H9 (cell line): ENCODE data around the gene CLN5. TPM values are rescaled to one million over a fixed set of nuclear protein-coding genes. Genes with fewer than 3 reads are reported as not detected.

Experiments
- DNase-seq: peaks from one replicate; pipeline ENCODE4 v3.0.0-alpha.2; 2017
- H2AFZ ChIP-seq: one replicate; pipeline ENCODE4 v1.6.1; 2013; ENCODE audit warnings: mild to moderate bottlenecking, low read length, control low read depth, moderate library complexity
- H2AK5ac ChIP-seq: 2 replicates; pipeline ENCODE4 v1.6.1; 2013; ENCODE audit warnings: low read length, control low read depth, mixed read lengths; ENCODE audit not compliant: insufficient read length
- H2BK120ac ChIP-seq: one replicate; pipeline ENCODE4 v1.6.1; 2013; ENCODE audit warnings: low read depth, mild to moderate bottlenecking, low read length, control low read depth, inconsistent platforms; ENCODE audit not compliant: poor library complexity, severe bottlenecking
- H2BK12ac ChIP-seq: 2 replicates; pipeline ENCODE4 v1.6.1; 2013; ENCODE audit warnings: low read length, control low read depth, mixed read lengths, low read depth; ENCODE audit not compliant: insufficient read length
- H2BK15ac ChIP-seq: 2 replicates; pipeline ENCODE4 v1.6.1; 2013; ENCODE audit warnings: low read depth, low read length, control low read depth
- H2BK20ac ChIP-seq: one replicate; pipeline ENCODE4 v1.6.1; 2013; ENCODE audit warnings: low read depth, mild to moderate bottlenecking, low read length, control low read depth, inconsistent platforms; ENCODE audit not compliant: poor library complexity, severe bottlenecking
- H2BK5ac ChIP-seq: 2 replicates; pipeline ENCODE4 v1.6.1; 2013; ENCODE audit warnings: low read length, control low read depth, mixed read lengths; ENCODE audit not compliant: insufficient read length
- H3K14ac ChIP-seq: 2 replicates; pipeline ENCODE4 v1.6.1; 2013; ENCODE audit warnings: low read length, control low read depth; ENCODE audit not compliant: insufficient read depth
- H3K18ac ChIP-seq: 2 replicates; pipeline ENCODE4 v1.6.1; 2013; ENCODE audit warnings: low read depth, mild to moderate bottlenecking, mixed read lengths, low read length, control low read depth; ENCODE audit not compliant: insufficient read length
- H3K23ac ChIP-seq: 2 replicates; pipeline ENCODE4 v1.6.1; 2013; ENCODE audit warnings: low read length, control low read depth, mixed read lengths, low read depth; ENCODE audit not compliant: insufficient read length
- H3K23me2 ChIP-seq: 2 replicates; pipeline ENCODE4 v1.6.1; 2013; ENCODE audit warnings: low read depth, mild to moderate bottlenecking, mixed read lengths, low read length, control low read depth; ENCODE audit not compliant: insufficient read length, poor library complexity, severe bottlenecking
- H3K27ac ChIP-seq: 2 replicates; pipeline ENCODE4 v1.5.1; 2013; ENCODE audit warnings: low read length, control low read depth, mixed read lengths, low read depth; ENCODE audit not compliant: insufficient read length
- H3K27me3 ChIP-seq: 2 replicates; pipeline ENCODE4 v1.6.1; 2013; ENCODE audit warnings: low read length, control low read depth, inconsistent platforms; ENCODE audit not compliant: insufficient read depth
- H3K4ac ChIP-seq: 2 replicates; pipeline ENCODE4 v1.6.1; 2013; ENCODE audit warnings: low read depth, mild to moderate bottlenecking, control low read depth, inconsistent platforms, low read length, moderate library complexity
- H3K4me1 ChIP-seq: 2 replicates; pipeline ENCODE4 v1.6.1; 2013; ENCODE audit warnings: low read length, control low read depth, inconsistent platforms; ENCODE audit not compliant: insufficient read depth
- H3K4me2 ChIP-seq: 2 replicates; pipeline ENCODE4 v1.6.1; 2013; ENCODE audit warnings: low read length, control low read depth, mixed read lengths; ENCODE audit not compliant: insufficient read length, insufficient read depth
- H3K56ac ChIP-seq: 2 replicates; pipeline ENCODE4 v1.6.1; 2013; ENCODE audit warnings: low read depth, mild to moderate bottlenecking, mixed read lengths, low read length, control low read depth; ENCODE audit not compliant: insufficient read length
- H3K79me1 ChIP-seq: 2 replicates; pipeline ENCODE4 v1.6.1; 2013; ENCODE audit warnings: low read depth, mild to moderate bottlenecking, moderate library complexity, low read length, control low read depth, inconsistent platforms; ENCODE audit not compliant: insufficient read depth, poor library complexity, severe bottlenecking
- H3K79me2 ChIP-seq: 2 replicates; pipeline ENCODE4 v1.6.1; 2013; ENCODE audit warnings: low read length, control low read depth, inconsistent platforms; ENCODE audit not compliant: insufficient read depth
- H3K9ac ChIP-seq: 2 replicates; pipeline ENCODE4 v1.6.1; 2013; ENCODE audit warnings: low read length, control low read depth, mixed read lengths; ENCODE audit not compliant: insufficient read length; ENCODE audit errors: extremely low read depth
- H3K9me3 ChIP-seq: one replicate; pipeline ENCODE4 v1.6.1; 2013; ENCODE audit warnings: low read depth, low read length, inconsistent platforms; ENCODE audit not compliant: control insufficient read depth
- H3T11ph ChIP-seq: one replicate; pipeline ENCODE4 v1.6.1; 2013; ENCODE audit warnings: mild to moderate bottlenecking, low read length, control low read depth, inconsistent platforms
- H4K20me1 ChIP-seq: one replicate; pipeline ENCODE4 v1.6.1; 2013; ENCODE audit not compliant: control insufficient read depth, insufficient read length, insufficient read depth
- H4K5ac ChIP-seq: 2 replicates; pipeline ENCODE4 v1.6.1; 2013; ENCODE audit warnings: low read depth, mild to moderate bottlenecking, mixed read lengths, low read length, control low read depth; ENCODE audit not compliant: insufficient read length
- H4K8ac ChIP-seq: replicated peaks from 2 replicates; pipeline ENCODE4 v1.6.1; 2013; ENCODE audit warnings: low read length, control low read depth, mixed read lengths, low read depth; ENCODE audit not compliant: insufficient read length
- H4K91ac ChIP-seq: 2 replicates; pipeline ENCODE4 v1.6.1; 2013; ENCODE audit warnings: low read depth, mild to moderate bottlenecking, moderate library complexity, mixed read lengths, low read length, control low read depth; ENCODE audit not compliant: insufficient read length
- H3K27ac Mint-ChIP-seq, 3 experiments: 2 replicates in 2 of 3; 3 replicates in 1 of 3; pipeline ENCODE4 v1.8.0; 2020 to 2021; ENCODE audit warnings: mixed read lengths in 3 of 3, mild to moderate bottlenecking in 1 of 3, moderate library complexity in 1 of 3
- H3K27me3 Mint-ChIP-seq: 2 replicates; pipeline ENCODE4 v1.8.0; 2021; ENCODE audit warnings: low read depth, mild to moderate bottlenecking, moderate library complexity, mixed read lengths
- H3K36me3 Mint-ChIP-seq, 3 experiments: 2 replicates in 2 of 3; 3 replicates in 1 of 3; pipeline ENCODE4 v1.8.0; 2020 to 2021; ENCODE audit warnings: low read depth in 3 of 3, mixed read lengths in 3 of 3; ENCODE audit not compliant: insufficient read depth in 1 of 3
- H3K4me1 Mint-ChIP-seq, 2 experiments: 2 replicates each; pipeline ENCODE4 v1.8.0; 2020; ENCODE audit warnings: mixed read lengths in 2 of 2
- H3K4me3 Mint-ChIP-seq, 2 experiments: 2 replicates in 1 of 2; 3 replicates in 1 of 2; pipeline ENCODE4 v1.8.0; 2020 to 2021; ENCODE audit warnings: mild to moderate bottlenecking in 2 of 2, mixed read lengths in 2 of 2, moderate library complexity in 1 of 2
- H3K9me3 Mint-ChIP-seq, 2 experiments: 2 replicates in 1 of 2; 3 replicates in 1 of 2; pipeline ENCODE4 v1.8.0; 2020; ENCODE audit warnings: mild to moderate bottlenecking in 2 of 2, mixed read lengths in 2 of 2, moderate library complexity in 1 of 2
- WGBS: extraction: QIAGEN DNeasy Blood & Tissue Kit; methylation state at CpG from one replicate; pipeline ENCODE4 v1.1.7; 2013; ENCODE audit warnings: missing lambda C conversion rate, low lambda C conversion rate, mixed read lengths; ENCODE audit not compliant: insufficient read length; ENCODE audit errors: extremely low coverage; 5-methylcytosine and 5-hydroxymethylcytosine counted together
- total RNA-seq: library from RNA; stranded (reverse); gene quantifications from 2 replicates; pipeline ENCODE4 v1.2.1, GENCODE V29; 2021
- TF ChIP-seq, protein P1 (sequence below): fragments of 200-600 bp; sonication (generic); conservative IDR thresholded peaks from 3 replicates; pipeline ENCODE4 v1.8.0; 2021; ENCODE audit warnings: antibody characterized with exemption, mild to moderate bottlenecking

CLN5 gene
- total RNA-seq, 1 experiment from 2014 or later, result 8.3 TPM

DNA sequence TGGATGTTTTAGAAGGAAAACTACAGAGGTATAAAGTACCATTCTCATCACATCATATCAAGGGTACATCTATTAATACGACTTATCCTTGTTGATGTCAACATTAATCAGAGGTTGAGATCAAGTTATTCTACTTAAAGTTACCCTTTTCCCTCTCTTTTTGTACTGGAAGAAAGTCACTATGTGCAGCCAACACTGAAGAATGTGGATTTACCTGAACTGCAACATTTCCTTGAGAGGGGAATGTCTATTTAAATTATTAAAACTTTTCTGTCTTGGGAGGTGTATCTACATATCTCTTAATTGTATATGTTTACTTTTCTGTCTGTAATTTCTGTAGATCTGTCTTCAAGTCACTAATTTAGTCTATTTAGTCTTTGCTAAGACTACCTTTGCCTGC is 37.6 kb downstream of the CLN5 start:
- no peak overlapping the region for H3K18ac ChIP-seq
- H2BK5ac ChIP-seq, result no peak overlapping the region
- 0 out of 5 replicates have a peak, but pooled peaks cover 0 to 3% of the 10 kb centered on the region in 2 experiments for H3K9me3 Mint-ChIP-seq
- no peak overlapping the region for H4K8ac ChIP-seq
- no peak overlapping the region for H3K4ac ChIP-seq
- H3K27ac ChIP-seq, result no peak overlapping the region
- no peak overlapping the region for H3T11ph ChIP-seq
- H3K4me2 ChIP-seq, result no peak overlapping the region
- H2BK120ac ChIP-seq, result no peak overlapping the region
- H3K23me2 ChIP-seq, result peaks cover 4% of the 10 kb centered on the region
- H3K23ac ChIP-seq, result no peak overlapping the region
- no peak for DNase-seq
- no peak overlapping the region for H3K56ac ChIP-seq
- H3K14ac ChIP-seq, result no peak overlapping the region
- no peak overlapping the region for H2BK15ac ChIP-seq
- H3K4me1 ChIP-seq, result peaks cover 5% of the 10 kb centered on the region; the same call in 1 of the 2 replicates
- H2AK5ac ChIP-seq, result no peak overlapping the region
- TF ChIP-seq, protein P1, sequence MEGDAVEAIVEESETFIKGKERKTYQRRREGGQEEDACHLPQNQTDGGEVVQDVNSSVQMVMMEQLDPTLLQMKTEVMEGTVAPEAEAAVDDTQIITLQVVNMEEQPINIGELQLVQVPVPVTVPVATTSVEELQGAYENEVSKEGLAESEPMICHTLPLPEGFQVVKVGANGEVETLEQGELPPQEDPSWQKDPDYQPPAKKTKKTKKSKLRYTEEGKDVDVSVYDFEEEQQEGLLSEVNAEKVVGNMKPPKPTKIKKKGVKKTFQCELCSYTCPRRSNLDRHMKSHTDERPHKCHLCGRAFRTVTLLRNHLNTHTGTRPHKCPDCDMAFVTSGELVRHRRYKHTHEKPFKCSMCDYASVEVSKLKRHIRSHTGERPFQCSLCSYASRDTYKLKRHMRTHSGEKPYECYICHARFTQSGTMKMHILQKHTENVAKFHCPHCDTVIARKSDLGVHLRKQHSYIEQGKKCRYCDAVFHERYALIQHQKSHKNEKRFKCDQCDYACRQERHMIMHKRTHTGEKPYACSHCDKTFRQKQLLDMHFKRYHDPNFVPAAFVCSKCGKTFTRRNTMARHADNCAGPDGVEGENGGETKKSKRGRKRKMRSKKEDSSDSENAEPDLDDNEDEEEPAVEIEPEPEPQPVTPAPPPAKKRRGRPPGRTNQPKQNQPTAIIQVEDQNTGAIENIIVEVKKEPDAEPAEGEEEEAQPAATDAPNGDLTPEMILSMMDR, result no peak
- no peaks in the 10 kb centered on the region for H3K9me3 ChIP-seq
- no peaks in the 10 kb centered on the region for H3K27me3 ChIP-seq
- H3K4me3 Mint-ChIP-seq, result no peak overlapping the region
- no peaks in the 10 kb centered on the region; the same call in 1 of the 2 replicates for H3K27me3 Mint-ChIP-seq
- peaks cover 4% of the 10 kb centered on the region; the same call in 1 of the 2 replicates for H3K79me2 ChIP-seq
- no CpG with 5 or more reads among the region's 1 CpG for WGBS
- H3K4me1 Mint-ChIP-seq, result peaks cover 20 to 27% of the 10 kb centered on the region in 2 experiments
- no peak overlapping the region for H3K27ac Mint-ChIP-seq
- H3K79me1 ChIP-seq, result no peaks in the 10 kb centered on the region
- no peak overlapping the region for H2AFZ ChIP-seq
- no peak overlapping the region for H4K5ac ChIP-seq
- H3K9ac ChIP-seq, result no peak overlapping the region
- H3K36me3 Mint-ChIP-seq, result no peaks in the 10 kb centered on the region; a peak in 1 of 7 replicates
- H2BK20ac ChIP-seq, result no peak overlapping the region
- no peak overlapping the region for H4K91ac ChIP-seq
- no peaks in the 10 kb centered on the region for H4K20me1 ChIP-seq
- H2BK12ac ChIP-seq, result no peak overlapping the region
